GM21381 (cell line): Measurements from ENCODE around the gene IGLL5.
A peak's percentile ranks its signal among the peaks of the same experiment; 100 is the strongest.

Experiments
- ATAC-seq: cut with Tn5 transposase; IDR thresholded peaks from one replicate; pipeline ENCODE4 v1.9.1; 2021; ENCODE audit warnings: mild to moderate bottlenecking, moderate library complexity; ENCODE audit not compliant: unreplicated experiment

Gene IGLL5

GRCh38 chr22:22926370-22927195, 39.0 kb downstream of the IGLL5 start:
- no peak for ATAC-seq

GRCh38 chr22:22927196-22927887, 39.7 kb downstream of the IGLL5 start:
- ATAC-seq = no peak

GRCh38 chr22:22927888-22928665, 40.5 kb downstream of the IGLL5 start:
- no peak for ATAC-seq

- peak; percentile 81 for ATAC-seq
These were observed 41.2 kb downstream of the IGLL5 start for GRCh38 chr22:22928666-22929380.

- no peak for ATAC-seq
These were observed 42.0 kb downstream of the IGLL5 start for GRCh38 chr22:22929381-22930221.

GRCh38 chr22:22930222-22930497, 42.5 kb downstream of the IGLL5 start:
- ATAC-seq = no peak

GRCh38 chr22:22930571-22931556, 43.2 kb downstream of the IGLL5 start:
- ATAC-seq = no peak

GRCh38 chr22:22931557-22932270, 44.1 kb downstream of the IGLL5 start:
- no peak for ATAC-seq

- ATAC-seq = no peak
These were observed 44.9 kb downstream of the IGLL5 start for GRCh38 chr22:22932512-22932941.

- ATAC-seq = no peak
These were observed 45.6 kb downstream of the IGLL5 start for GRCh38 chr22:22933100-22933806.

- no peak for ATAC-seq
These were observed 46.4 kb downstream of the IGLL5 start for GRCh38 chr22:22933807-22934542.

GRCh38 chr22:22934543-22935055, 47.0 kb downstream of the IGLL5 start:
- ATAC-seq = no peak

GRCh38 chr22:22935056-22935545, 47.5 kb downstream of the IGLL5 start:
- ATAC-seq = peak; percentile 17

GRCh38 chr22:22935546-22936157, 48.0 kb downstream of the IGLL5 start:
- ATAC-seq = peak; percentile 79

- no peak for ATAC-seq
These were observed 48.7 kb downstream of the IGLL5 start for GRCh38 chr22:22936180-22936914.
